ENCODE results near the gene BICRA.
"Not testable (repeated sequence)": the region's sequence is repeated elsewhere in the genome, so short reads cannot be mapped to it uniquely, and the experiment has no call there.

The BICRA gene

GRCh38 chr19:47608969-47609905 is at the start of gene BICRA:
Gene BICRA (plus strand): TSS chr19:47609134. CDS start chr19:47673575, 64,441 bp downstream.
- peak; percentile 82 for DNase-seq

GRCh38 chr19:47560999-47561398 is 47.9 kb upstream of the BICRA start:
- DNase-seq, result no peak

- no peak for DNase-seq
Observed at GRCh38 chr19:47561440-47562057, 47.4 kb upstream of the BICRA start.

DNA sequence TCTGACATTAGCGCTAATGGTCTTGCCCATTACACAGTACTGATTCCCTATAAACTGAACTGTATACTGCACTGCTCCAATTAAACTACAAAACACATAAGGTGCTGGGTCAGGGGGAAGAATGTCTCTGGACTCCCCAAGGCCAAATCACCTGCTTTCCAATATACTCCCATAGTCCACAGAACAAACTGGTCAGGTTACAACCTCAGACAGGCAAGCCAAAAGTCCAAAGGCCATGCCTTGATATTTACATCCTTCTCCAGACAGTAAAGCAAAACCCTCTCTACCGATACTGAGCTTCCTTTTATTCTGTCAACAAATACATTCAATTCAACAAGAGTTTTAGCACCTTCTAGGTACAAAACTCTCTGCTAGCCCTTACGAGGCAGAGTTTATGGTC is 44.9 kb upstream of the BICRA start:
- DNase-seq, result no peak

GRCh38 chr19:47569331-47569730 is 39.6 kb upstream of the BICRA start:
- no peak for DNase-seq

- DNase-seq, result no peak
Observed at GRCh38 chr19:47572635-47573034, 36.3 kb upstream of the BICRA start.

DNA sequence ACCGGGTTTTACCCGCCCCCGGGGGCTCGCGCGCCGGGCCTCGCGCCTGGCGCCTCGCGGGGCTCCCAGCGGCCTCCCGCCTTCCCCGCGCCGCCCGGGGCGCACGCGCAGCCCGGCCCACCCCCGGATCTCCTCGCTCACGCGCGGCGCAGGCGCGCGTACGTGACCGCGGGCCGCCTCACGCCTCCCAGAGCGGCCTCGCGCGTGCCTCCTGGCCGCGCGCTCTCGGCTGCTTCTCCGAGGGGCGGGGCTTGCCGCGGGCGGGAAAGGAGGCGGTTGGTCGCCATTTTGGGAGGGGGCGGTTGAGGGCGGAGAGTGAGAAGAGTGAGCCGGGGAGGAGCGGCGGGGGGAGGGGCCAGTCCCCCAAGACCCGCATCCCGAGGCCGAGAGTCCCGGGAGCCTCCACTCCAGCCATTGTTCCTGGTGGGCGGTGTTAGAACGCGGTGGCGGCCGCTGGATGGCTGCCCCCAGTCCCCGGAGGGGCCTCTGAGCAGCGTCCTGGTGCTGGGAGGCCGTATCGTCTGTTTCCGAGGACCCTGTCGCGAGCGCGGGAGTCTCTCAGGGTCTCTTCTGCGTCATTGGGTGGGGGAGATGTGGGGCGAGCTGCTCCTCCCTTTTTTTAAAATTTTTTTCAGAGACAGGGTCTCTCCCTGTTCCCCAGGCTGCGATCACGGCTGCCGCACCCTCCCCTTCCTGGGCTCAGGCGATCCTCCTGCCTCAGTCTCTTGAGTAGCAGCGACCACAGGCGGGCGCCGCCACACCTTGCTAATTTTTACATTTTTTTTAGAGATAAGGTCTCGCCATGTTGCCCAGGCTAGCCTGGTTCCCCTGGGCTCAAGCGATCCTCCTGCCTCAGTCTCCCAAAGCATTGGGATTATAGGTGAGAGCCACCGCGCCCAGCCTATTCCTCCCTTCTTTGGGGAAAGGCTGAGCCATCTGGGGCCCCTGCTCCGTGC is 35.6 kb upstream of the BICRA start, which contains the start of gene ZNF541:
Gene ZNF541, minus strand, starts transcription at position 78 of the 956 bp plus-strand sequence. CDS start 17,292 bp downstream, outside the sequence.
- peak; percentile 83 for DNase-seq

- DNase-seq, result no peak
Observed at GRCh38 chr19:47580397-47580796, 28.5 kb upstream of the BICRA start.

- DNase-seq, result no peak
Observed at GRCh38 chr19:47581605-47582319, 27.2 kb upstream of the BICRA start.

- no peak for DNase-seq
Observed at GRCh38 chr19:47582320-47582909, 26.5 kb upstream of the BICRA start.

DNA sequence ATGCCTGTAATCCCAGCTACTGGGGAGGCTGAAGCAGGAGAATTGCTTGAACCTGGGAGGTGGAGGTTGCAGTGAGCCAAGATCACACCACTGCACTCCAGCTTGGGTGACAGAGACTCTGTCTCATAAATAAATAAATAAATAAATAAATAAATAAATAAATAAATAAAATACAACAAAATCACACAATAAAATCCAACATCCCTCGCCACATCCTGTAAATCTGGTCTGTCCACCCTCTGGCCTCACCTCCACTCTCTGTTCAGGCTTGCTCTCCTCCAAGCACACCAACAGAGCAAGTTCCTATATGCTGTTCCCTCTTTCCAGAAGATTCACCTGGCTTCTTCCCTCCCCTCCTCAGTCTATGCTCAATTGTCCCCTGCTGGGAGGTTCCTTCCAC is 25.8 kb upstream of the BICRA start:
- DNase-seq, result not testable (repeated sequence)

DNA sequence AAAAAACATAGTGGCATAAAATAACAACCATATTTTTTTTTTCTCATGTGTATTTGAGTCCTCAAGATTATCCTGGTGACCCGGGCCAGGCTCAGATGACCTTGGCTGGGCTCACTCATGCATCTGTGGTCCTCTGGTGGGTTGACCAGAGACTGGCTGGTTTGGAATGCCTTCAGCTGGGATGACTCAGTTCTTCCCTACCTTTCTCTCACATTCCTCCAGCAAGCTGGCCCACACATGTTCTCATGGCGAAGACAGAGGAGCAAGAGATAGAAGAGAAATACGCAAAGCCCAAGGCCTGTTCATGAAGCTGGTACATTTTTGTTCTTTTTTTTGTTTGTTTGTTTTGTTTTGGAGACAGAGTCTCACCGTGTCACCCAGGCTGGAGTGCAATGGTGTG is 21.6 kb upstream of the BICRA start:
- no peak for DNase-seq

DNA sequence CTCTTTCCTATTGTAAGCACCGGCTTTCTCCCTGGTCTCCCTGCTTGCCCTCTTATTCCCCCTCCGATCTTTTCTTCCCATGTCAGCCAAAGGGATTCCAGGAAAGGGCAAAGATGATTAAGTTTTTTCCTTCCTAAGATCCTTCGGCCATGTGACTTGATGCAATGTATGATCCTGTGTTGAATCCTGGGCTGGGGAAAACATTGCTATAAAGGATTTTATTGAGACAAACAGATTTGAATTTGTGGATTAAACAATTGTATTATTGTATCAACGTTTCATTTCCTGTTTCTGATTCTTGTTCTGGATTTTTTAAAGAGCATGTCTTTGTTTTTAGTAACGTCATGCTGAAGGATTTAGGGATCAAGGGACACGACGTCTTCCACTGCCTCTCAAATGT is 19.1 kb upstream of the BICRA start:
- DNase-seq, result no peak

GRCh38 chr19:47593860-47594259 is 15.1 kb upstream of the BICRA start:
- no peak for DNase-seq

DNA sequence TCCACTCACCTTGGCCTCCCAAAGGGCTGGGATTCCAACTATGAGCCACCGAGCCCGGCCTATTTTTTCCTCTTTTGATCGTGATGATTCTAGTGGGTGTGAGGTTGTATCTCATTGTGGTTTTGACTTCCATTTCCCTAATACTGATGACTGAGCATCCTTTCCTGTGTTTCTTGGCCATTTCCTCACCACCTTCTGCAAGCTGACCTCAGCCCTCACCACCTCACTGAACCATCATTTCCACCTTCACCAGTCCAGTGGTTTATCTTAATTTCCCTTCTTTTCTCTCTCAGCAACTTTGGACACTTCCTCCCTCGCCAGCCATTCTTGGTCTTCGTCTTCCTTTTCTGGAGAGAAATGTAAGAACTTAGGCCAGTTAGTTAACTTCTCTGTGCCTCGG is 13.0 kb upstream of the BICRA start:
- no peak for DNase-seq

GRCh38 chr19:47598407-47599349 is 10.3 kb upstream of the BICRA start:
- DNase-seq, result no peak

DNA sequence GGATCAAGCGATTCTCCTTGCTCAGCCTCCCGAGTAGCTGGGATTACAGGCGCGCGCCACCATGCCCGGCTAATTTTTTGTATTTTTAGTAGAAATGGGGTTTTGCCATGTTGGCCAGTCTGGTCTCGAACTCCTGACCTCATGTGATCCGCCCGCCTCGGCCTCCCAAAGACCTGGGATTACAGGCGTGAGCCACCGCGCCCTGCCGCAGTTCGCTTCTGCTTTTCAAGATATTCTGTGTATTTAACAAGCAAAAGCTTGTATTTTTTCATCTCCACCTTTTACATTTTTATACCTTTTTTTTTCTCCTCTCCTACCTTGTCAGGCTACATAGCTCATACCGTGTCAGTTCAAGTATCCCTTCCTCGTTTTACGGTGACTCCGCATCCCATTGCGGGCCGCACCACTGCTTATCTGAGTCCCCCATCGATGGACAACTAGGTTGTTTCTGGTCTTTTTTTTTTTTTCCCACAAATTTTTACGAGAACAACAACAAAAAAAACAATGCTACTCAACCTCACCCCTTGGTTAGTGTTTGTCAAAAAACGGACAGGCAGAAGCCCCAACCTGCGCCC is 9.2 kb upstream of the BICRA start:
- DNase-seq, result not testable (repeated sequence)

GRCh38 chr19:47600246-47601179 is 8.4 kb upstream of the BICRA start:
- DNase-seq, result peak; percentile 100
